Skeletal muscle tissue (tissue), 4 donors: ENCODE results near the gene CELA3A. TPM values are rescaled to one million over a fixed set of nuclear protein-coding genes. Genes with fewer than 3 reads are reported as not detected.
"Not testable (repeated sequence)": the region's sequence is repeated elsewhere in the genome, so short reads cannot be mapped to it uniquely, and the experiment has no call there.

Experiments used
- H3K27ac ChIP-seq: one replicate; pipeline ENCODE4 v1.7.0; 2013; ENCODE audit warnings: mild to moderate bottlenecking, low read depth, low read length, inconsistent platforms
- H3K27me3 ChIP-seq, 3 donors: one replicate each; pipeline ENCODE4 v1.7.0; 2013; ENCODE audit warnings: low read length in 3 of 3; ENCODE audit not compliant: control insufficient read depth in 3 of 3, insufficient read depth in 3 of 3
- H3K36me3 ChIP-seq, 3 donors: one replicate each; pipeline ENCODE4 v1.7.0; 2013; ENCODE audit warnings: low read length in 3 of 3; ENCODE audit not compliant: control insufficient read depth in 3 of 3, insufficient read depth in 3 of 3
- H3K4me1 ChIP-seq, 3 donors: one replicate each; pipeline ENCODE4 v1.7.0; 2013; ENCODE audit warnings: low read length in 3 of 3, mild to moderate bottlenecking in 3 of 3; ENCODE audit not compliant: control insufficient read depth in 3 of 3, insufficient read depth in 3 of 3
- H3K4me3 ChIP-seq, 3 donors: one replicate each; pipeline ENCODE4 v1.7.0; 2013; ENCODE audit warnings: low read length in 3 of 3
- H3K9ac ChIP-seq, 3 donors: one replicate each; pipeline ENCODE4 v1.7.0; 2013; ENCODE audit warnings: low read length in 3 of 3, mild to moderate bottlenecking in 3 of 3, moderate library complexity in 2 of 3, low read depth in 1 of 3
- H3K9me3 ChIP-seq, 3 donors: one replicate each; pipeline ENCODE4 v1.7.0; 2013; ENCODE audit warnings: low read length in 3 of 3; ENCODE audit not compliant: control insufficient read depth in 3 of 3
- total RNA-seq: library from RNA; depleted of rRNA; stranded (reverse); fragments of >200 nt; gene quantifications from one replicate; pipeline ENCODE4 v1.2.3, GENCODE V29; 2014
- donor health status: Osteomylitis.

Gene CELA3A
- total RNA-seq, 1 donor from 2014 or later, result not detected

DNA sequence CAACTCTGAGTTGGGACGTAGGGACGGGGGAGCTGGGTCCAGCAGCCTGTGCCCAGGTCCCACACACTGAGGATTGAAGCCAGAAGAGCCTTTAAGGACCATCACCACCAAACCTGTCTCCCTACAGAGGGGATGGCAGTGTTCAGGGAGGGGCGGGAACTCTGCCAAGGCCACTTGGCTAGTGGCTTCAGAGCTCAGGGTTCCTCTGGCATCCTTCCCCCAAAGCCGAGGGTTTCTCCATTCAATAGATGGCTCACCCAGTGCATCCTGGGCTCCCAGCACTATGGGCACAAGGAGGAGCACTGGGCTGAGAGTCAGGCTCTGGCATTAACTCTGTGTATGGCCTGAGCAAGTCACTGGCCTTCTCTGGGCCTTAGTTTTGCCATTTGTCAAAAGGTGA lies 20.2 kb upstream of the CELA3A start:
- not testable (repeated sequence) for H3K4me1 ChIP-seq, H3K4me3 ChIP-seq, H3K27me3 ChIP-seq, H3K9ac ChIP-seq, H3K36me3 ChIP-seq, H3K27ac ChIP-seq, H3K9me3 ChIP-seq

DNA sequence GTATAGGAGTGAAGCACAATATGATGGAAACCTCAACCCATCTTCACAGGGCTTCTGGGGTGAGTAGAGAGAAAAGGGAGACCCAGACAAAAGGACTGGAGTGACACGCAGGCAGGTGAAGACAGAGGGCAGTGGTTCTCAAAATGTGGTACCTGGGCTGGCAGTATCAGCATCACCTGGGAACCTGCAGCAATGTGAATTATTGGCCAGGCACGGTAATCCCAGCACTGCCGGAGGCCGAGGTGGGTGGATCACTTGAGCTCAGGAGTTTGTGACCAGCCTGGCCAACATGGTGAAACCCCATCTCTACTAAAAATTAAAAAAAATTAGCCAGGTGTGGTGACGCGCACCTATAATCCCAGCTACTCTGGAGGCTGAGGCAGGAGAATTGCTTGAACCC lies 19.3 kb upstream of the CELA3A start:
- not testable (repeated sequence) for H3K27ac ChIP-seq, H3K27me3 ChIP-seq, H3K36me3 ChIP-seq, H3K9ac ChIP-seq, H3K4me1 ChIP-seq, H3K4me3 ChIP-seq, H3K9me3 ChIP-seq

DNA sequence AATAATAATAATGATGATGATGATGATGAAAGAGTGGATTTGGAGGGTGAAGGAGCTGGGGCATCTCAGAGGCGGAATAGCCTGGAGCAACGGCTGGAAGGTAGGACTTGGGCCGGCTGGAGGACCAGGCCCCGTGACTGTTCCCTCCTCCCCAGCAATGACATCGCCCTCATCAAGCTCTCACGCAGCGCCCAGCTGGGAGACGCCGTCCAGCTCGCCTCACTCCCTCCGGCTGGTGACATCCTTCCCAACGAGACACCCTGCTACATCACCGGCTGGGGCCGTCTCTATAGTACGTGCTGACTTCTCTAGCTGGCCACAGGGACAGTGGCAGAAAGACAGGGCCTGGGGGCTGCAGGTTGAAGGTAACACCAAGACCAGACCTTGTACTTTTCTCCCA lies 17.9 kb upstream of the CELA3A start:
- H3K27ac ChIP-seq, H3K4me3 ChIP-seq, H3K9me3 ChIP-seq, H3K9ac ChIP-seq, H3K36me3 ChIP-seq, H3K4me1 ChIP-seq, H3K27me3 ChIP-seq: not testable (repeated sequence)

DNA sequence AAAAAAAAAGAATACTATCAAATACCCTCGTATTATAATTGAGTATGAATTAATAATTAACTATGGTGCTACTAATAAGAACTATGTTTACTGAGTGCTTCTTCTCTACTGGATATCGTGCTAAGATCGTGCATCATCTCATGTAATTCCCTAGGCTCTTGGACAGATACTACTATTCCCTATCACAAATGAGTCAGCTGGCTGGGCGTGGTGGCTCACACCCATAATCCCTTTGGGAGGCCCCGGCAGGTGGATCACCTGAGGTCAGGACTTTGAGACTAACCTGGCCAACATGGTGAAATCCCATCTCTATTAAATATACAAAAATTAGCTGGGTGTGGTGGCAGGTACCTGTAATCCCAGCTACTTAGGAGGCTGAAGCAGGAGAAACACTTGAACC lies 15.6 kb upstream of the CELA3A start:
- H3K4me3 ChIP-seq, H3K36me3 ChIP-seq, H3K4me1 ChIP-seq, H3K9ac ChIP-seq, H3K9me3 ChIP-seq, H3K27ac ChIP-seq, H3K27me3 ChIP-seq: not testable (repeated sequence)

DNA sequence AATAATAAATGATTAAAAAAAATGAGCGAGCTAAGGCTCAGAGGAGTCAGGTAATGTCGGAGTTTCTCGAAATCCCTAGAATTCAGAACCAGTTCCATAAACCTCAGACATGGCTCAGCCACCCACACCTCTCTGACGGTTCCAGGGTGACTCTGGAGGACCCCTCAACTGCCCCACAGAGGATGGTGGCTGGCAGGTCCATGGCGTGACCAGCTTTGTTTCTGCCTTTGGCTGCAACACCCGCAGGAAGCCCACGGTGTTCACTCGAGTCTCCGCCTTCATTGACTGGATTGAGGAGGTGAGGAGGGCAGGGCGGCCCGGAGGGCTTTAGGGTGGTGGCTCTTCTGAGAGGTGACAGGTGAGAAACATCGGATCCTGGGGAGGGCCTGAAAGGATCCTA lies 15.1 kb upstream of the CELA3A start:
- not testable (repeated sequence) for H3K9me3 ChIP-seq, H3K36me3 ChIP-seq

DNA sequence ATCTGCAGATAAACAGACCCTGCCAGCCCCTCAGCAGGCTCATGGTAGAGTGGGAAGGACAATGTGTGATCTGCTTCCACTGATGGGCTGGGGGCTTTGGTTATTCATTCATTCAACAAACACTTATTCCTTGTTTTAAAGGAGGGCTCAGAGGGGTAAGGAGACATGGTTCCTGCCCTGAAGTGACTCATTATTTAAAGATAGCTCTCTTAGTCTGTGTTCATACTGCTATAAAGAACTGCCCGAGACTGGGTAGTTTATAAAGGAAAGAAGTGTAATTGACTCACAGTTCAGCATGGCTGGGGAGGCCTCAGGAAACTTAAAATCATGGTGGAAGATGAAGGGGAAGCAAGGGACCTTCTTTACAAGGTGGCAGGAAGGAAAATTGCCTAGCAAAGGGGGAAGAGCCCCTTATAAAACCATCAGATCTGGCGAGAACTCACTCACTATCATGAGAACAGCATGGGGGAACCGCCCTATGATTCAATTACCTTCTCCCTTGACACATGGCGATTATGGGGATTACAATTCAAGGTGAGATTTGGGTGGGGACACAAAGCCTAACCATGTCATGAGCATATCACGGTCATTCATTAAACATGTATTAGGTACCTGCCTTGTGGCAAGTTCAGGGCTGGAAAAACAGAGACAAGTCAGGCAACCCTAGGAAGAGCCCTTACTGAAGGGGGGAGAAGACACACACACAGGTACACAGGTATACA lies 11.6 kb upstream of the CELA3A start:
- not testable (repeated sequence) for H3K36me3 ChIP-seq, H3K27me3 ChIP-seq, H3K4me1 ChIP-seq, H3K4me3 ChIP-seq, H3K27ac ChIP-seq, H3K9ac ChIP-seq, H3K9me3 ChIP-seq

More for the DNA sequence above, 15.1 kb upstream of the CELA3A start:
- H3K27me3 ChIP-seq, H3K27ac ChIP-seq, H3K4me3 ChIP-seq, H3K9ac ChIP-seq, H3K4me1 ChIP-seq: not testable (repeated sequence)

DNA sequence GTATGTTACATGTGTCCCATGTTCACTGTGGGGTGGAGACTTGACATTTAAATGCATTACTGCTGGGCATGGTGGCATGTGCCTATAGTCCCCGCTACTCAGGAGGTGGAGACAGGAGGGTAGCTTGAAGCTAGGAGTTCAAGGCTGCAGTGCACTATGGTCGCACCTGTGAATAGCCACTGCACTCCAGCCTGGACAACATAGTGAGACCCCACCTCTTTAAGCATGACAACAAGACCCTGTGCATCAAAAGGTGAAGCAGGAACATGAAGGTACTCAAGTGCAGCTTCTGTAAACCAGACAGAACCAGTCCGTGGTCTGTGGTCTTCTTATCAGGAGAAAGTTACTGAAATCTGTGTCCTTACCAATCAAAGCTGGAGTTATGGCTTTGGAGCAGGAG lies 9.3 kb upstream of the CELA3A start:
- H3K4me3 ChIP-seq, H3K9me3 ChIP-seq, H3K9ac ChIP-seq, H3K27ac ChIP-seq, H3K27me3 ChIP-seq, H3K4me1 ChIP-seq, H3K36me3 ChIP-seq: not testable (repeated sequence)

DNA sequence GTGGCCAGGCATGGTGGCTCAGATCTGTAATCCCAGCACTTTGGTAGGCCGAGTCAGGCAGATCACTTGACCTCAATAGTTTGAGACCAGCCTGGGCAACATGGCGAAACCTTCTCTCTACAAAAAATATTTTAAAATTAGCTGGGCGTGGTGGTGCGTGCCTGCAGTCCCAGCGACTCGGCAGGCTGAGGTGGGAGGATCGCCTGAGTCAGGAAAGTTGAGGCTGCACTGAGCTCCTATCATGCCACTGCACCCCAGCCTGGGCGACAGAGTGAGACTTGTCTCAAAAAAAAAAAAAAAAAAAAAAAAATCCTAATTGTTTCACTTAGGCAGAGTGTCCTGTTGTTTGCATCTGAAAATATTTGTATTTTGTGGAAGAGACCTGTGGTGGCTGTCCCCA lies 6.7 kb upstream of the CELA3A start:
- H3K27ac ChIP-seq, H3K36me3 ChIP-seq, H3K9ac ChIP-seq, H3K27me3 ChIP-seq, H3K4me1 ChIP-seq, H3K9me3 ChIP-seq, H3K4me3 ChIP-seq: not testable (repeated sequence)

DNA sequence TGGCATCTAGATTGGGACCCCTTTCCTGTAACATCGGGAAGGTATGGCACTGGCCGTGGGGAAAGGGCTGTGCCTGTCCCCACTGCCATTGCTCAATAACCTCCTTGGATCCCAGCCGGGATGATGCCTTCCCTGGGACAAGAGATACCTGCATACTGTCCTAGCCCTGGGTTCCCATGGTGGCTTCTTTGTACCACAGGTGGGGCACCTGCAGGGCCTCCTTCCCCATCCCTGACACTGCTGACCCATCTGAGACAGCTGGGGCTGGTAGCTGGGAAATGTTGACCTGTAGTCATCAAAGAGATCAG lies 4.8 kb upstream of the CELA3A start:
- not testable (repeated sequence) for H3K36me3 ChIP-seq

DNA sequence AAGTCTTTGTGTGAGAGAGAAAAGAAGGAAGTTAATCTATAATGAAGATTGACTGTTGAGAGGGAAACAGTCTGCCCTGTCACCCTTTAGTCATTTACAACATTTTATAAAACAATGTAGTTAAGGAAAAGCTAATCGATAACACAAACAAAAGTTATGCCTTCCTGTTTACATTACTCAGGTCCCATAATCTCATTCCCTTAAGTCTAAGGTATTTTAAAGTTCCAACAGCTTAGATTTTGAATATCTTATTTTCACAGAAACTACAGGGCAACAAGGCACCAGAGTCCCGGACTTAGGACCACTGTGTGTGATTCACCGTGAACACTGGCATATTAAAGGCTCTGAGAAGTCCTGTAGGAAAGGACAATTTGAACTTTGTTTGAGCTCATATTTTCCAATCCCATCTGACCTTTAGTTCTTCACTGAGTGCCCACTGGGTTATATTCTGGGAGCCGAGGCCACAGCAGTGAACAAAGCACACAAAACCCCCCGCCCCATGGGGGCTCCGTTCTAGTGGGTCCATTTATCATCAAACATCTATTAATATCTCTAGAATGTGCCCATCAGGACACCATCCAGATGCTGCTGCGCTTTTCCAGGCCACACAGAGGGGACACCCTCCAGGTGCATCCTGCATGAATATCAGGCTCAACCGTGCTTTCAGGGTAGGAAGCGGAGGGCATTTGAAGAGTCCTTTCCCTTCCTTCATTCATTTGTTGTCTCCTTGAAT lies 3.4 kb upstream of the CELA3A start:
- H3K9me3 ChIP-seq, H3K9ac ChIP-seq, H3K27ac ChIP-seq, H3K4me1 ChIP-seq, H3K27me3 ChIP-seq, H3K4me3 ChIP-seq, H3K36me3 ChIP-seq: not testable (repeated sequence)

More for the DNA sequence above, 4.8 kb upstream of the CELA3A start:
- not testable (repeated sequence) for H3K9me3 ChIP-seq, H3K27ac ChIP-seq, H3K9ac ChIP-seq, H3K4me1 ChIP-seq, H3K4me3 ChIP-seq, H3K27me3 ChIP-seq
